ENCODE measurements around the gene SERPINA6. TPM values are rescaled to one million over a fixed set of nuclear protein-coding genes. Genes with fewer than 3 reads are reported as not detected.
"Not testable (repeated sequence)": the region's sequence is repeated elsewhere in the genome, so short reads cannot be mapped to it uniquely, and the experiment has no call there.

Gene SERPINA6
- total RNA-seq = not detected in 3 replicates

DNA sequence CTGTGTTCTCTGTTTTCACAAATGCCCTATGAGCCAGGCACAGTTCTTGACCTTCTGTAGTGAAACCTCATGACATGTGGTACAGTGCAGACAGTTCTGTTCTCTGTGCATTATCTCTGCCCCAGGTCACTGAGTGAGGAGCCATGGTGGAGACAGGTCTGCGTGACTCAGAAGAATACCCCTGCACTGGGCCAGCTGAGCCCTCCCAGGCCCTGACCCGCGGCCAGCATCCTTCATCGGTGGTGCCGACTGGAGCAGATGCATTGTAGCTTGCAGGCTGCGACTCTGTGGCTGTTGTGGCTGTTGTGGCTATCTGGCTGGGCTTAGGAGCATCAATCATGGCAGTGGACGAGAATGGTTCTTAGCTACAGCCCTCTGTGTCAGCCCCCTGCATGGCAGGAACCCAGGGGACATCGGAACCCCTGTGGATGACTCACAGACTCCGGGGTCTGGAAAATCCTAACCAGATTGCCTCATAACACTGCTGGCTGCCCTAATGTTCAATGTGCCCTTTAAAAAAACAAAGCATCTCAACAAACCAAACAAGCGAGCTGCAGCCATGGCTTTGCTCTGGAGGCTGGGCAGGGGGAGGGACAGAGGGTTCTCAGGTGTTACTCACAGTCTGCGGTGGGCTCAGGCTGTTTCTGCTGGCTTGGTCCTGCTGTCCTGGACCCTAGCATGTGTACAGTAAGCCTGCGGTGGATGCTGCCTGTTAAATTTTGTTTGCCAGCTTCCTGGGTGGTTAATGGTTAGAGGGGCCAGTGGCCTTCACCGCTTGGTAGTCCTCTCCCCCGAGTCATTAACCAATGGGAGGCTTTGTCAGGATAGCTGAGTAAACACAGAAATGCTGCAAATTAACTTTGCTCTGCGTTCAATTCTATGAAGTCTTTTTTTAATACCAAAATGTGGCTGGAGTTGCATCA, at the start of gene SERPINA6:
Gene SERPINA6, minus strand, starts transcription at position 689 of the 923 bp plus-strand sequence. CDS start 8,688 bp downstream, outside the sequence.
- no peaks in the 10 kb centered on the region for H3K36me3 Mint-ChIP-seq
- peaks cover 4% of the 10 kb centered on the region for H3K27me3 Mint-ChIP-seq (ENCODE audit: low read depth)
- H3K4me1 Mint-ChIP-seq = no peaks in the 10 kb centered on the region
- H3K9me3 Mint-ChIP-seq = peaks cover 10% of the 10 kb centered on the region
- H3K27ac Mint-ChIP-seq = no peak within 1 kb of the TSS
- no peak within 1 kb of the TSS for H3K4me3 Mint-ChIP-seq
- no peak for TF ChIP-seq CTCF (IDR thresholded peaks at IDR 0.05; ENCODE audit: unreplicated experiment)
- no peak for DNase-seq (ENCODE audit: low spot score in 2 of 2, unreplicated experiment in 2 of 2)

DNA sequence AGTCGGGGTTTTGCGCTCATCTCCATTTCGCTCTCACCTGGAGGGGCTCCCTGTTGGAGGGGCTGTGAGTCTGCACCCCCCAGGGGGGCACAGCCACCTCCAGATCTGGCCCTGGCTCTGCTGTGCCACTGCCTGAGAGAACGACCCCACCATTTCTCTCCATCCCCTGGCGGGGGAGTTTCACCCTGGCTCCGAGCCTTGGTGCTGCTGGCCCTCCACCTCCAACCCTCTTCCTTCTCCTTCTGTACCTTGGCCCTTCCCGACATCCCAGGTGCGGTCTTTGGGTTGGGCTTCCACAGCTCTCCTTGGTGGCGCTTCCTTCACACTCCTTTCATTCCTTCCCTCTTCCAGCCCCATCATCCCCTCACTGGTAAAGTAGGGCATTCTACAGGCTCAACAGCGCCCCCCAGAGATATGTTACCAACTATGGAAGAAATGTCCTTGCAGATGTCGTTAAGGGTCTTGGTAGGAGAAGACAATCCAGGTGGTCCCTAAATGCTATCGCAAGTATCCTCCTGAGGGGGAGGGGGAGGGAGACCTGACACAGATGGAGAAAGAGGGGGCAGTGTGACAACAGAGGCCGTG, 49.0 kb upstream of the SERPINA6 start:
- Mint-ChIP-seq H3K36me3 (no peaks in the 10 kb centered on the region), H3K4me3 (no peak overlapping the region), H3K27me3 (ENCODE audit: low read depth) (no peaks in the 10 kb centered on the region), H3K9me3 (no peaks in the 10 kb centered on the region), H3K4me1 (no peaks in the 10 kb centered on the region), H3K27ac (no peak overlapping the region)
- no peak for DNase-seq (ENCODE audit: low spot score in 2 of 2, unreplicated experiment in 2 of 2)
- no peak for TF ChIP-seq CTCF (IDR thresholded peaks at IDR 0.05; ENCODE audit: unreplicated experiment)

DNA sequence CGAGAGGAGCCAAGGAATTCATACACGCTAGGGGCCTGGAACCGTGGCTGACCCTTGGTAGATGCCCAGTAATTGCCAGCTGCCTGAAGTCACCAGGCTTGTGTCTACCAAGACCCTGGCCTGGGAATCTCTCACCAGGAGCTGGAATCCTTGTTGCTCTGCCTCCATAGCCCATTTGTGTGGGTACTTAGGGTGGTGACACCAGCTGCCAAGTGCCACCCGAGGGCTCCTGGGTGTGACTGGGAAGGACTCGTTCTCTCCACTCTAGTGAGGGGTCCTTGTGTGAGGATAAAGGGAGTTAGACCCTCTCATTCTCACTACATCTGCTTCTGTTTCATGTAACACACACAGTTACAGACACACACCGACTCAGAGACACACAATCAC, 47.4 kb upstream of the SERPINA6 start:
- Mint-ChIP-seq H3K4me1 (no peaks in the 10 kb centered on the region), H3K27me3 (ENCODE audit: low read depth) (no peaks in the 10 kb centered on the region), H3K27ac (no peak overlapping the region), H3K9me3 (no peaks in the 10 kb centered on the region), H3K4me3 (no peak overlapping the region), H3K36me3 (no peaks in the 10 kb centered on the region)
- TF ChIP-seq CTCF (IDR thresholded peaks at IDR 0.05; ENCODE audit: unreplicated experiment) = no peak
- no peak for DNase-seq (ENCODE audit: low spot score in 2 of 2, unreplicated experiment in 2 of 2)

- not testable (repeated sequence) for H3K27ac Mint-ChIP-seq; H3K4me3 Mint-ChIP-seq; H3K4me1 Mint-ChIP-seq; H3K36me3 Mint-ChIP-seq; DNase-seq (ENCODE audit: low spot score in 2 of 2, unreplicated experiment in 2 of 2); H3K27me3 Mint-ChIP-seq (ENCODE audit: low read depth); H3K9me3 Mint-ChIP-seq
Measured at GRCh38 chr14:94369766-94370523, 46.8 kb upstream of the SERPINA6 start.

DNA sequence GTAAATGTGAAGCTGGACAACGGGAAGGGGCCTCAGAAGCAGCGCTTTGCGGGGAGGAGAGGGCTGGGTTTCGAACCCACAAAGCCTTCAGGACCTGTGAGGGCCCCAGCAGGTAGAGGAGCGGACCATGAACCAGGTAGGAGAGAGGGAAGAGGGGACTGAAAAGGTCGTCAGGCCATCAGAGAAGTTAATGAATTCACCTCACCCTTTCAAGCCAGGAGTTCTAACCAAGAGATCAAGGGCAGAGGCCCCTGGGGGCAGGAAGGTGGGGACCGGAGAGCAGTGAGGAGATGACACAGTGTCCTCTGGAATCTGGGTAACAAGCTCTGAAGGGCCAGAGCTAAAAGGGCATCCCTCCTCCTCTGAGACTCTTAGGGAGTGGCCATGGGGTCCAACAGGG, 45.8 kb upstream of the SERPINA6 start:
- H3K27ac Mint-ChIP-seq = no peak overlapping the region
- no peaks in the 10 kb centered on the region for H3K27me3 Mint-ChIP-seq (ENCODE audit: low read depth)
- H3K4me1 Mint-ChIP-seq = no peaks in the 10 kb centered on the region
- no peak for DNase-seq (ENCODE audit: low spot score in 2 of 2, unreplicated experiment in 2 of 2)
- no peak overlapping the region for H3K4me3 Mint-ChIP-seq
- no peaks in the 10 kb centered on the region for H3K36me3 Mint-ChIP-seq
- TF ChIP-seq CTCF (IDR thresholded peaks at IDR 0.05; ENCODE audit: unreplicated experiment) = no peak
- H3K9me3 Mint-ChIP-seq = no peaks in the 10 kb centered on the region

DNA sequence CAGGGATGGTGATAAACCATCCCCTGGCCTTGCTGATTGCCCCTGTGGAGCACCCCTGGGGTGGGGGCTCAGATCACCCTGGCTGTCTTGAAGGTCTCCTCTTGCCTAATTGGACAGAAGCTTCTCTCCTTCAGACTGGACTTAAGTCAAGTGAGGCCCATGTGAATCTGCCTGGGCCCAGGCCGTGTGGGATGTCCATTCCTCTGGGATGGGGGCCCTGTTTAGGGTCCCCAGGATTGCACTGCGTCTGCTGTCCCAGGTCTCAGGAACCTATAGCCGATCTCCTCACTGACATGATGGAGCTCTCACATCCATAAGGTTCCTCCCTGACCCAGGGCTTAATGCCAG, 45.1 kb upstream of the SERPINA6 start:
- Mint-ChIP-seq H3K4me3 (no peak overlapping the region), H3K36me3 (no peaks in the 10 kb centered on the region), H3K4me1 (no peaks in the 10 kb centered on the region), H3K9me3 (no peaks in the 10 kb centered on the region), H3K27me3 (ENCODE audit: low read depth) (no peaks in the 10 kb centered on the region), H3K27ac (no peak overlapping the region)
- DNase-seq (ENCODE audit: low spot score in 2 of 2, unreplicated experiment in 2 of 2) = no peak
- no peak for TF ChIP-seq CTCF (IDR thresholded peaks at IDR 0.05; ENCODE audit: unreplicated experiment)

Measured in mesothelial cell of epicardium (in vitro differentiated cells).